Hepatic stellate cell (primary cell): Measurements from ENCODE around the gene MAGEL2.
"Not testable (repeated sequence)": the region's sequence is repeated elsewhere in the genome, so short reads cannot be mapped to it uniquely, and the experiment has no call there.

ENCODE experiments used
- DNase-seq: peaks from one replicate; pipeline ENCODE4 v3.0.0; 2011; ENCODE audit warnings: low spot score

Gene MAGEL2

DNA sequence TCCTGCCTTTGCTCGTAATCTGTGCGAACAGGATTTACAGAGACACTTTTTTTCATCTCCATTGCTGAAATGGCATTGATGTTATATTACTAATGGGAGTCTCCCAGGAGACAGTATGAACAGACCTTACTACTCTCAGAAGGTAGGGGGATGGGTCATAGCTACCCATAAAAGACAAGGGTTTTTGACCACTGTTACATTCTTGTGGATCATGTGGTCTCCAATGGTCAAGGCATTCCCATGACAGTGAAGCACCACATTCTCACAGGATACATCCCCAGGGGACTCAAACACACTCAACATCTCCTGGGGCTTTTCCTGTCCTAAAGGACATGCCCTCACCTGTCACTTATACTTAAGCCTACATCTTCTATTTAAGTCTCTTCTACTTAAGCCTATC lies 41.4 kb downstream of the MAGEL2 start:
- DNase-seq = no peak

DNA sequence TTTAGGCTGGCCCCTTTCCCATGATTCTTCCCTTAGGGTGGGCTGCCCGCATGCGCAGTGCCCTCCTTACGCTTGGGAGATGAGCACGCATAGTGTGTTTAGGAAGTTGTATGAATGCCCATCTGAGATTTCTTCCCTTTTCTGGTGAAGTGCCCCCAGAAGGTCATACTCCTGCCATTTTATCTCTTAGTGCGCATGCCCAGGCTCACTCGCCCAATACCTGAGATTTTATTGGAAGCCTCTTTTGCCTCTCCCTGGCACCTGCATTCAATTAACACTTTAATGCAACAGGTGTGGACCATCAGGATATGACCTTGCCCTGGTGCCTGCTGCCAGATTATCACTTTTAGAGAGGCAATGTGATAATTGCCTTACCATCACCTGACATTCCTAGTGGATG lies 45.5 kb downstream of the MAGEL2 start:
- no peak for DNase-seq

GRCh38 chr15:23599053-23599452 lies 48.6 kb downstream of the MAGEL2 start:
- DNase-seq = no peak

DNA sequence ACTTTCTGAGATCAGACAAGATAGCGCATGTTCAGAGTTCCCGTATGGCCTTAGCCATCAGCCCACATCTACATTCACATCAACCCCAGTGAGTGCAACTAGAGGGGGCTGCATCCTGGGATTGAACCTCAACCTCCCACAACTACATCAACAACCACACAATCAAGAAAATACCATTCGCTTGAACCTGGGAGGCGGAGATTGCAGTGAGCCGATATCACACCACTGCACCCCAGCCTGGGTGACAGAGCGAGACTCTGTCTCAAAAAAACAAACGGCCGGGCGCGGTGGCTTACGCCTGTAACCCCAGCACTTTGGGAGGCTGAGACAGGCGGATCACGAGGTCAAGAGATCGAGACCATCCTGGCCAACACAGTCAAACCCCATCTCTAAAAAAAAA lies 50.4 kb downstream of the MAGEL2 start:
- DNase-seq = not testable (repeated sequence)

DNA sequence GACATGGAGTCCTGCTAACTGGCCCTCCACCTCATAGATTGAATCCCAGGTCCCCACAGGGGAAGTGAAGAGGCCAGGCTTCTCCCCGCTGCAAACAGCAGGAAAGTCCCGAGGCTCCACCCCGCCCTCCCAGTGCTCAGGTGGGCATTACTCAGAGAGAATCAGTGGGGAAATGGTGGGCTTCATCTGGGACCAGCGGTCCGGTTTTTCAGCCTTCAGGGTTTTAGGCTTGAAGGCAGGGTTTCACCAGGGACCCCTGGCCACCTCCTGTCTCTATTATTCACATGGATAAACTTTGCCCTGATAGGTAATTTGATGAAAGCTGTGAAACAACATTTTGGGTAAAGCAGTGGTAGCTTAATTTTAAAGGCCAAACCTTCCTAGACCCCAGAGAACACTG lies 50.9 kb downstream of the MAGEL2 start:
- DNase-seq = no peak

DNA sequence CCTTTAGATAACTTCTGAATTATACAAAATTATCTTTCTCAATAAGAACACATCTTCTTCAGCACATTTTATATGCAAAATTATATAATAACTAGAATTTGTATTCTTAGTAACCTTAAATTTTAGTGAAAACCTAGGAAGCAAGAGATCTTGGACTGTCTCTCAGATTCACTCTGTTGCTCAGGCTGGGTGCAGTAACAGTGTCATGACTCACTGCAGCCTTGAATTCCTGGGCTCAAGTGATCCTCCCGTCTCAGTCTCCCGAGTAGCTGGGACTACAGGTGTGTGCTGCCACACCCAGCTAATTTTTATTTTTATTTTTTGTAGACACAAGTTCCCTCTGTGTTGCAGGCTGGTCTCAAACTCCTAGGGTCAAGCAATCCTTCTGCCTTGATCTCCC lies 52.3 kb downstream of the MAGEL2 start:
- DNase-seq = no peak

GRCh38 chr15:23594252-23594770 lies 53.4 kb downstream of the MAGEL2 start:
- DNase-seq = no peak
